HG03432 (cell line): ENCODE results near the gene ATP8A2.
"Not testable (repeated sequence)": the region's sequence is repeated elsewhere in the genome, so short reads cannot be mapped to it uniquely, and the experiment has no call there.

Source experiments
- ATAC-seq: cut with Tn5 transposase; IDR thresholded peaks from one replicate; pipeline ENCODE4 v1.9.1; 2021; ENCODE audit warnings: mild to moderate bottlenecking, moderate library complexity; ENCODE audit not compliant: unreplicated experiment

ATP8A2 gene

DNA sequence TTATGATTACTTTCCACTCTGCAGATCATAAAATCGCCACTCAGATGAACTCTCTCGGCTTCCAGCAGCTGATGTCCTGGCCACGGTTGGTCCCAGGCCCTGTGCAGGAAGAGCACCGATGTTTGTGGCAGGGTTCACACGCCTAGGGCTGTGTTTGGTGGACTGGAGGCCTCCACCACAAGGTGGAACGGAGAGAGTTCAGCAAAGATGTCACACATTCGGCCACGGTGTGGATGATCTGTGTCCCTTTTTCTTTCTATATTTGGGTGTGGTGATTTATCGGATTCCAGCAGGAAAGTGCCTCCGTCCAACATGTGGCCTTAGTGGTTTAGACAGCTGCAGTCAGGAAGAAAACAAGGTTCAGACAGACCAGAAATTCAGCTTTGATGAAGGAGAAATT lies 680.6 kb downstream of the ATP8A2 start:
- ATAC-seq, result no peak

DNA sequence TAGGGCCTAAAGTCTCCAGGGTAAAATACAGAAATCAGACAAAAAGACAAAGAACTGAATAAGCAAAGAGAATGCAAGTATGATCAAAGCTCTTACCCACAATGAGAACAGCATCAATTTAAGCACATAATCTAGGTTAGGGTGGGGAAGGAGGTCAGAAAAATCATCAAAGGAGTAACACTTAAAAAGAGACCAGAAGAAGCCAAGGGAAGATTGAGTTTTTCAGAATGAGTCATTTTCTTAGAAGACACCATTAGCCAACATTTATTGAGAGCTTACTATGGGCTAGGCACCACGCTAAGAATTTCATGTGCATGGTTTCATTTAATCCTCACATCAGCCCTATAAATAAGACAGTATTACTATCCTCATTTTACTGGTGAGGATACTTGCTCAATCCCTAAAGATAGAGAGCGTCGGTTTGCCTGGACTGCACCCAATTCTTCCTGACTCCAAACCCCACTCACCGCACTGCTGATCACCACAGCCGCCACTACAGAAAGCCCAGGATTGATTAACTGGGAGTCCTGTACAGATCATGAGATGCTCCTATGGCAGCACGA lies 681.7 kb downstream of the ATP8A2 start:
- no peak for ATAC-seq

DNA sequence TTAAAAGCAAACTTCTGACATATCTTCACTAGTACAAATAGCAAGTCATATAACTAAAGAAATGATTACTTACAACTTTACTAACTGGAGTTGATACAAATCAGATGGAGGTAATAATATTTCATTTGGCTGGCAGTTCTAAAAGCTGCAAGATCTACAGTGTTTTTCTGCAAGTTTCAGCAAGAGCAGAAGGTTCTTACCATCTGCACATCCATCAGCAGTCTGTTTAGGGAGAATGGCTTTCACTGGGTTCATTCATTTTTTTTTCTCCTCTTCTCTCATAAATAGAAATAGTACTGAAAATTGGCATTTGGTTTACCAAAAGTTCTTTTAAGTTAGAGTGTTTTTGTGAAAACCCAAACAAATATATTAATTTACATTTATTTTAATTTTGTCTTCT lies 683.1 kb downstream of the ATP8A2 start:
- no peak for ATAC-seq

DNA sequence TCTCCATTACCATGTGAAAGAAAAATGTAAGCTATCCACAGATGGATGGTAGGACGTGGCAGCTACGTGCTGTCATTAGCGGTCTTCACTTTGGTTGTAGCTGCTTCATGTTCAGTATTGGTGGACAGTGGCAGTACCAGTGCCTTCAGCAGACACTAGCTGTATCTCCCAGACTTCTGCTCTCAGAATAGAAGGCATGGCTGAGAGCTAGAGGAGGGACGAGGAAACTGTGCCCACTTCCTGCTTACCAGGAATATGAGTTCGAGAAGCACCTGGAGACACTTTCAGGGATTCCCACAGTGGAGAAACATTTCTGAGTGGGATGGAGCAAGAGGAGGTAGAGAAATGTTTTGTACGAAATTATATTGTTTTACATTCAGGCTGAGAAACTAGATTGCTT lies 686.9 kb downstream of the ATP8A2 start:
- no peak for ATAC-seq

DNA sequence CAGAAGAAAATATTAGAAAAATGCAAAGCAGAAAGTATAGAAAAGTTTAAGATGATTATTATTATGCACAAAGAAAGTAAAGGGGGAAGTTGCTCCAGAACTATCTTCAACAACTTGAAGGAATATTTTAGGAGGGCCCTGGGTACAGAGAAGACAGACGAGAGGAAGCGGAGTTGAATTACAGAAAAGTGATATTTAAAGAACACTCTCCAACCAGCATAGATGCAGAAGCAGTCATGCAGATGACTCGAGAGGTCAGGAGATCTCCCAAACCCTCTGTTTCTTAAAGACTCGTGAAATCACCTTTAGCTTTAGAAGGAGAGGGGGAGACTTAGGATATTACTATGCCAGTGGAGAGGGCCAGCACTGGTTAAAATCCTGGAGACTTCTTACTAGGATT lies 688.6 kb downstream of the ATP8A2 start:
- ATAC-seq, result no peak

DNA sequence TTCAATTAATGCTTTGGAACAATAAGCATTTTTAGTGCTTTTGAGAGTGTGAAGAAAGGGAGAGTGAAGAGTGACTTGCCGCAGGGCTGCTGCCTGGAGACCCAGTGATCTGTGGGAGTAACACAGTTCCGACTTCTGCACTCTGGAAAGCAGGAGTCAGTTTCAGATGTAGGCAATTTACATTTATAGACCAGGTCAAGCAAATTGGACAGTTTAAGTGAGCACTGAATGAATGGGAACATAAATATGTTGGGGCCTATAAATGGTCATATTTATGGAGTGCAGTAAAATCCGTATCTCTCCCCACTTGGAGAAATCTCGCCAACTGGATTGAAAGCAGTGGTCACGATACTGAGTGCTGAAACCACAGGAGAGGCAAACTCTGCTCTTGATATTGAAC lies 689.5 kb downstream of the ATP8A2 start:
- no peak for ATAC-seq

DNA sequence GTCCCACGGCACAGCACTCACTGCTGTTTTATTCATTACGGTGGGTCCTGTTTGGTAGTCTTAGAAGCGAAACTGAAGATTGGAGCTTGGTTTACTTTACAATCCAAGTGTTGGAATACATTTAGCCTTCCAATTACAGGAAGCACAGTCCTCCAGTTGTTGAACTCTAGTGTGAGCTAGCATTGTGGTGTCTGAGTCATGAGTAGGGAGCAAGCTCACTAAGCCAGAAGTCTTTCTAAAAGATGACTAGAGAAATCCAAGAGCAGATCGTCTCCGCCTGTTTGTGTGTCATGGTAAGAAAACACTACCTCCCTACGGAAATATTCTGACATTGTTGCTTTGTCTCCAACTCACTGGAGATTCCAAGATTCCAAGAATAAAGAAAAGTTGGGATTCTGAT lies 690.2 kb downstream of the ATP8A2 start:
- ATAC-seq, result no peak

DNA sequence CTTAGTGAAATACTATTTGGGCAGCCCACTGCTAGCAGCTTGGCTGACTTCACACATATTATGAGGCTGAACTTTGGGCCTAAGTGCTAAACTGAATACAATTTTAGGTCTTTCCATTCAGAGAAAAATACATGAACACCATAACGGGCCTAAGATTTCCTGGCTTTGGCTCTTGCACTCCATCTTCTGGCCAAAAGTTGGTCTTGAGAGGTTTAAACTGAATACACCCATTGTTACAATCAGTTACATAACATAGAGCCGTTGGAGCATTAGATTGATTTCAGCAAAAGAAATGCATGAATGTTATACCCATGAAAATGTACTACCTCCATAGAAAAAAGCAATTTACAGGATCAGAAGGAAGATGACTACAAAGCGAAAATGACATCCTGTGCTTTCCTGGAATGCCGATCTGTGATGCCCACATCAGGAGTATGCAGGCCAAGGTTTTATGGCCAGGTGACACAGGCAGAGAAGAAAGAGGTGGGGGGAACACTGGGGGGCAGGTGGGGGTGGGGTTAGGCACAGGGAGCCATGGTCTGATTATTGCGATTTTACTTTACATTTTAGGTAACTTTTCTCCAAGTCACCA lies 691.2 kb downstream of the ATP8A2 start:
- ATAC-seq, result no peak

DNA sequence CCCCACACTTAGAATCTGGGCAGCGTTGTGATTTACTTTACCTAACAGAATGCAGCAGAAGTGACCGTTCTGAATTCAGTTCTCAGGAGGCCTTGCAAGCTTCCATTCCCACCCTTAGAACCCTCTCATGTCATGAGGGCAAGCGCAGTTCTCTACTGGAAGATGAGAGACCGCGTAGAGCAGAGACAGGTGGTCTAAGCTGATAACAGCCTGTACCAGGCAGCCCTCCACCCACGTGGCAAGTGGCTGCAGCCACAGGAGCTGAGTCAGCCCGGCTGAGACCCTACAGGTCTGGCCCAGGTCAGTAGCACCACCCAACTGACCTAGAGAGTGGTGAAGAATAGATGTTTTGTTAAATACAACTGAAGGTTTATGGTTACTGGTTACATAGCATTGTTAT lies 694.7 kb downstream of the ATP8A2 start:
- not testable (repeated sequence) for ATAC-seq

DNA sequence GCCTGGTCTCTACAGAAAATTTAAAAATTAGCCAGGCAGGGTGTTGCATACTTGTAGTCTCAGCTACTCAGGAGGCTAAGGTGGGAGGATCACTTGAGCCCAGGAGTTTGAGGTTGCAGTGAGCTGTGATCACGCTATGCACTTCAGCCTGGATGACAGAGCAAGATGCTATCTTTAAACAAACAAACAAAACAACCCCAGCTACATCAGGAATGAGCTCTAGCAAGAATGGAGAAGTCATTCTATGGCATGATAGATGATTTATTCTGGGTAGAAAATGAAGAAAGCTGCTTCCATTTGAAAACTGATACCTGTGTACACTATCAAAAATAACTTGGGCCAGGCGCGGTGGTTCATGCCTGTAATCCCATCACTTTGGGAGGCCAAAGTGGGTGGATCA lies 695.8 kb downstream of the ATP8A2 start:
- no peak for ATAC-seq

DNA sequence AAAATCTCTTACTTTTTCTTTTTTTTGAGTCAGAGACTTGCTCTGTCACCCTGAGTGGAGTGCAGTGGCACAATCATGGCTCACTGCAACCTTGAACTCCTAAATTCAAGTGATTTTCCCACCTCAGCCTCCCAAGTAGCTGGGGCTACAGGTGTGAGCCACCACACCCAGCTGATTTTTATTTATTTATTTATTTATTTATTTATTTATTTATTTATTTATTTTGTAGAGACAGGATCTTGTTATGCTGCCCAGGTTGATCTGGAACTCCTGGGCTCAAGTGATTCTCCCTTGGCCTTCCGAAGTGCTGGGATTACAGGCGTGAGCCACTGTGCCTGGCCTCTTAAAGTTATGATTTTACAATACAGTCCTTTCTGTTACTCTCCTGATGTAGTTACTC lies 696.6 kb downstream of the ATP8A2 start:
- ATAC-seq, result not testable (repeated sequence)

DNA sequence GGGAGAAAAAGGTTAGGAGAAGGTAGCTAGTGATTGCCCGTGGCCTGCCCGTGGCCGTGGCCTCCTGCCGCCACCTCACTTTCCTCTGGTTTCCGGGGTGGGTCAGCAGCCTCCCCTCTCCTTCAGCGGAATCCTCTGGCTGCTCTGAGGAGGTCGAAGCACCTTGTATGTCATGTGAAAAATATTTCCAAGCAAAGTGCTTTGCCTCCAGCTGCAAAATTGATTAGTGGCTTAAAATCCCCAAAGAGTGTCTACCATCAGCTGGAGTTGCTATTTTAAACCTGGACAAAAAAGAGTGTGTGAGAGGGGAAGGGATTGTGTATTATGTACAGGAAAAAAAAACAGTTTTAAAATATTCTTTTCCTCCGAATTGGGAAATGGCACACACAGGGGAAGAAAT lies 697.9 kb downstream of the ATP8A2 start:
- ATAC-seq, result not testable (repeated sequence)

DNA sequence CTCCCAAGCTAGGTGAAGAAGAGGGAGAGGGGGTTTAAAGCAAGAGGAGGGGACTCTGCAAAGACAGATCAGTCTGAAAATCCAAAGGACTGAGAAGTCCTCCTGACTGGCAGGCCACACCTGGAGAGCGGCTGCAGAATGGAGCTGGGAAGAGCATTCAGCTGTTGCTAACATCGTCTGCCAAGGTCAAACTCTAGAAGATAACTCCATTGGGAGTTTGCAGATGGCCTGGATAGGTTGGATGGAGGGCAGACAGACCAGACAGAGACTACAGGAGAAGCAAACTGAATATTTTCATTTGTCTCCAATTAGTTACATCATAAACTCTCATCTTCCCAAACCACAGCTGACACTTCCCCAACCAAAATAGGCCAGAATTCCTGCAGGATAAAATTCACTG lies 699.9 kb downstream of the ATP8A2 start:
- ATAC-seq, result no peak

DNA sequence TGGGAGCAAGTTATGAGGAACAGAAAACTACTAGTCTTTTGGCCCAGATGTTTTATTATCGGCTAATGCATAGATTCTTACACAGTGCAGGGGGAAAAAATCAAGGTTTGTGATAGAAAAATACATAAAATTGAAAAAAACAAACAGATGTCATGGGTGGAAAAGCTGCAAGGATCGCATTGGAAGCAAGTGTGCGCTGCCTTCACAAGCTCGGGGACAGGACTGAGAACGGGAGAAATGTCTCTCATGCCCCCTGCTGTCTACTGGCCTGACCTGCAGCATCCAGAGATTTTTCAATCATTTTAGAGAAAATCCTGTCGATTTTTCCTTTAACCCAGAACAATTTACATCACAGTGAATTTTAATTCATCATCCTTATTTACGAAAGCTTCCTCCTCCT lies 700.6 kb downstream of the ATP8A2 start:
- ATAC-seq, result not testable (repeated sequence)

DNA sequence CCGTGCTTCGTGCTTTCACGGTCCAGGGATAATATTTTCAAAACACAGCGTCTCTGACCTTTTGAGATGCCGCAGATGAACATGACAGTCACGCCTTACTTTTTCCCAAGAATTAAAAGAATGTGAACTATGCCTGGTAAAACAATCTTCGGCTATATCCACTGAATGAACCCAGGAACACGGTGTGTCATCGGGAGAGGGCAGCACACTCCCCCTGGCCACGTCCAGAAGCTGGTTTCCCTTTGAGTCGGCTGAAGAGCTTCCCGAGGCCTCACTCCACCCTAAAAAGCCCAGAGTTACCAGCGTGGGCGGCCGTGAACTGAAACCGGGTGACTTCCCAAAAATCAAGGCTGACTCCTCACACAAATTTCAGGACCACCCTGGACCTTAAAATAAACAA lies 702.9 kb downstream of the ATP8A2 start:
- ATAC-seq, result no peak
